Endothelial cell of umbilical vein (primary cell): ENCODE results near the gene GRM8. TPM values are rescaled to one million over a fixed set of nuclear protein-coding genes. Genes with fewer than 3 reads are reported as not detected.

Source experiments
- BruUV-seq: library from RNA; stranded (reverse); fragments of 400-500 nt; replicated peaks from 2 replicates; lab custom pipeline; 2021; lab: Mats Ljungman, UMichigan
- CTCF ChIA-PET: fragments of 300-600, 350-600 bp; sonication (Branson Sonifier 250); formaldehyde crosslinking; loops from one replicate; lab custom pipeline; 2021; ENCODE audit warnings: antibody characterized with exemption, inconsistent platforms; lab: Charles Lee
- POLR2A ChIA-PET: fragments of 300-600, 350-600 bp; sonication (Branson Sonifier 250); formaldehyde crosslinking; loops from one replicate; lab custom pipeline; 2021; ENCODE audit warnings: antibody characterized with exemption, inconsistent platforms; lab: Charles Lee
- DNase-seq: peaks from one replicate; pipeline ENCODE4 v3.0.0-alpha.2; 2011; ENCODE audit warnings: low read depth, low spot score
- FAIRE-seq: peaks from 2 replicates; lab custom pipeline; 2011; peaks lifted over from hg19 to GRCh38; lab: Jason Lieb, UNC
- H2AFZ ChIP-seq: 2 replicates; pipeline ENCODE4 v1.6.0; 2012; ENCODE audit warnings: low read depth, low read length, control low read depth, inconsistent platforms
- H3K27ac ChIP-seq: 2 replicates; pipeline ENCODE4 v1.5.1; 2011; ENCODE audit warnings: low read depth, mild to moderate bottlenecking, control low read depth, low read length, moderate library complexity; ENCODE audit not compliant: insufficient read depth
- H3K27me3 ChIP-seq, 2 experiments: 2 replicates each; pipeline versions ENCODE4 v1.6.0 to v1.6.1; 2011; ENCODE audit warnings: low read length in 2 of 2, mixed read lengths in 1 of 2; ENCODE audit not compliant: control insufficient read depth in 2 of 2, insufficient read depth in 2 of 2
- H3K36me3 ChIP-seq, 2 experiments: 2 replicates in 1 of 2; 3 replicates in 1 of 2; pipeline ENCODE4 v1.5.1; 2011; ENCODE audit warnings: low read length in 2 of 2, mild to moderate bottlenecking in 1 of 2, moderate library complexity in 1 of 2; ENCODE audit not compliant: control insufficient read depth in 2 of 2, insufficient read depth in 2 of 2; ENCODE audit errors: extremely low read depth in 1 of 2
- H3K4me1 ChIP-seq: 3 replicates; pipeline ENCODE4 v1.5.1; 2011; ENCODE audit warnings: mild to moderate bottlenecking, low read length; ENCODE audit not compliant: control insufficient read depth, insufficient read depth; ENCODE audit errors: extremely low read depth
- H3K4me2 ChIP-seq: 2 replicates; pipeline ENCODE4 v1.6.1; 2011; ENCODE audit warnings: low read length, control low read depth, mixed read lengths; ENCODE audit not compliant: insufficient read depth
- H3K4me3 ChIP-seq, 3 experiments: fragments of 200-600 bp in 1 of 3; sonication (generic), shearing (Covaris generic) in 1 of 3; replicated peaks in 1 of 3; 2 replicates each; pipeline ENCODE4 v1.5.1; 2011 to 2016; ENCODE audit warnings: control low read depth in 3 of 3, low read length in 3 of 3, mild to moderate bottlenecking in 2 of 3, inconsistent platforms in 1 of 3, low read depth in 1 of 3, moderate library complexity in 1 of 3; ENCODE audit not compliant: insufficient read depth in 1 of 3
- H3K79me2 ChIP-seq: 2 replicates; pipeline ENCODE4 v1.6.0; 2012; ENCODE audit warnings: low read length, inconsistent platforms; ENCODE audit not compliant: control insufficient read depth, insufficient read depth
- H3K9ac ChIP-seq: replicated peaks from 2 replicates; pipeline ENCODE3; 2011; ENCODE audit warnings: low read length, control low read depth; ENCODE audit not compliant: insufficient read depth; ENCODE audit errors: extremely low read depth
- H3K9me1 ChIP-seq: replicated peaks from 3 replicates; pipeline ENCODE4 v1.6.0; 2011; ENCODE audit warnings: mild to moderate bottlenecking, low read length; ENCODE audit not compliant: control insufficient read depth, insufficient read depth; ENCODE audit errors: extremely low read depth
- H3K9me3 ChIP-seq: replicated peaks from 2 replicates; pipeline ENCODE4 v1.5.1; 2012; ENCODE audit warnings: low read length, inconsistent platforms; ENCODE audit not compliant: control insufficient read depth, insufficient read depth
- H4K20me1 ChIP-seq: replicated peaks from 2 replicates; pipeline ENCODE3; 2011; ENCODE audit warnings: mild to moderate bottlenecking, low read length; ENCODE audit not compliant: control insufficient read depth, insufficient read depth; ENCODE audit errors: extremely low read depth
- EZH2 ChIP-seq: IDR thresholded peaks from 2 replicates; pipeline ENCODE4 v1.6.1; 2012; ENCODE audit warnings: borderline replicate concordance, low read depth, mild to moderate bottlenecking, moderate library complexity, low read length, inconsistent platforms; ENCODE audit not compliant: severe bottlenecking
- FOS ChIP-seq: IDR thresholded peaks from 2 replicates; pipeline ENCODE4 v1.6.1; 2011; ENCODE audit warnings: mild to moderate bottlenecking, low read length, moderate library complexity, borderline replicate concordance; ENCODE audit not compliant: insufficient read depth
- GATA2 ChIP-seq: IDR thresholded peaks from 2 replicates; pipeline ENCODE4 v1.7.0; 2011; ENCODE audit warnings: low read depth, mild to moderate bottlenecking, moderate library complexity, mixed read lengths, low read length; ENCODE audit not compliant: insufficient read length, insufficient read depth
- JUN ChIP-seq: IDR thresholded peaks from 2 replicates; pipeline ENCODE4 v1.6.1; 2011; ENCODE audit warnings: borderline replicate concordance, low read depth; ENCODE audit not compliant: insufficient read length, insufficient read depth
- MYC ChIP-seq: IDR thresholded peaks from one replicate; pipeline ENCODE4 v1.6.1; 2011; ENCODE audit warnings: mild to moderate bottlenecking, low read depth, low read length
- POLR2A ChIP-seq: IDR thresholded peaks from 2 replicates; pipeline ENCODE4 v1.6.1; 2012; ENCODE audit warnings: low read depth, mild to moderate bottlenecking, control low read depth, low read length
- POLR2AphosphoS5 ChIP-seq: IDR thresholded peaks from 2 replicates; pipeline ENCODE4 v1.6.1; 2012; ENCODE audit warnings: low read depth, mild to moderate bottlenecking, control low read depth, low read length, moderate library complexity; ENCODE audit not compliant: insufficient read depth
- dilution Hi-C: fragments of 300-500 bp; cut with MboI; formaldehyde crosslinking; loops from one replicate; pipeline ENCODE4 v1.15.0; 2019; ENCODE audit warnings: low sequenced_read_pairs; ENCODE audit not compliant: extremely low pct_ligation_motif_present
- intact Hi-C: fragments of 100-400 bp; cut with micrococcal nuclease; formaldehyde crosslinking; loops from one replicate; pipeline ENCODE4 v1.10.0; 2022
- polyA plus RNA-seq, 4 experiments: library from polyadenylated mRNA; depleted of rRNA in 3 of 4; stranded (reverse) in 3 of 4; unstranded in 1 of 4; fragments of >200 nt; gene quantifications; 2 replicates each; pipeline versions ENCODE4 v1.2.1 to v1.2.3, GENCODE V29; 2011 to 2012; ENCODE audit warnings: missing spikeins in 1 of 4
- total RNA-seq: library from RNA; stranded (reverse); gene quantifications from 2 replicates; pipeline ENCODE4 v1.2.3, GENCODE V29; 2021
- TF ChIP-seq, protein P1 (sequence below): IDR thresholded peaks from 2 replicates; pipeline ENCODE4 v1.6.1; 2011; ENCODE audit not compliant: insufficient read depth, insufficient read length
- TF ChIP-seq, protein P2 (sequence below), 2 donors: IDR thresholded peaks; 1 replicate in 1 of 2; 2 replicates in 1 of 2; pipeline ENCODE4 v1.5.1; 2011; ENCODE audit warnings: low read length in 2 of 2, mild to moderate bottlenecking in 2 of 2, moderate library complexity in 2 of 2, control low read depth in 1 of 2, inconsistent platforms in 1 of 2, low read depth in 1 of 2; ENCODE audit not compliant: insufficient read depth in 1 of 2; ENCODE audit errors: extremely low read depth in 1 of 2

The GRM8 gene
- total and polyA plus RNA-seq, 2 donors (not counting 3 experiments of a cell fraction or from before 2014, with no cell fraction given) = not detected

DNA sequence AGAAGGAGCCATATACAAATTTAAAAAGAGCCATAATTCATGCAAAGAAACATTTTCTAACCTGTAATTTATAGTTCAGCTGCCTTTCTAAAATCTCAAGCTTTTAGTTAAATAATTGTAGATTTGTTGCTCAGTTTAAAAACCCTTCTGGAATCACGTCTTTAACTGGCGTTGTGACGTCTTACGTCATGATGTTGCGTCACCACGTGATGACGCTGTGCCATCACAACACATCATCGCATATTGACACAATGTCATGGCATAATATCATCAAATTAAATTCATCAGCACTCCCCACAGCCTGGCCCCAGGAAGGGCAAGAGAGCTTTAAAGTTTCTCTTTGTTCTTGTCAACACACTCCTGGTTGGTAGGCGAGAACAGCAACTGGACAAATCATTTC, 194.8 kb downstream of the GRM8 start:
- H3K4me3 ChIP-seq = no peak overlapping the region
- no peaks in the 10 kb centered on the region for H4K20me1 ChIP-seq
- ChIA-PET POLR2A (no interaction called here), CTCF (no interaction called here)
- dilution Hi-C loops = no loop called here
- TF ChIP-seq, protein P1, sequence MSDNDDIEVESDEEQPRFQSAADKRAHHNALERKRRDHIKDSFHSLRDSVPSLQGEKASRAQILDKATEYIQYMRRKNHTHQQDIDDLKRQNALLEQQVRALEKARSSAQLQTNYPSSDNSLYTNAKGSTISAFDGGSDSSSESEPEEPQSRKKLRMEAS = no peak
- TF ChIP-seq MYC = no peak
- TF ChIP-seq FOS = no peak
- no peak for TF ChIP-seq JUN
- TF ChIP-seq POLR2A = no peak
- no peak for TF ChIP-seq GATA2
- TF ChIP-seq, protein P2, sequence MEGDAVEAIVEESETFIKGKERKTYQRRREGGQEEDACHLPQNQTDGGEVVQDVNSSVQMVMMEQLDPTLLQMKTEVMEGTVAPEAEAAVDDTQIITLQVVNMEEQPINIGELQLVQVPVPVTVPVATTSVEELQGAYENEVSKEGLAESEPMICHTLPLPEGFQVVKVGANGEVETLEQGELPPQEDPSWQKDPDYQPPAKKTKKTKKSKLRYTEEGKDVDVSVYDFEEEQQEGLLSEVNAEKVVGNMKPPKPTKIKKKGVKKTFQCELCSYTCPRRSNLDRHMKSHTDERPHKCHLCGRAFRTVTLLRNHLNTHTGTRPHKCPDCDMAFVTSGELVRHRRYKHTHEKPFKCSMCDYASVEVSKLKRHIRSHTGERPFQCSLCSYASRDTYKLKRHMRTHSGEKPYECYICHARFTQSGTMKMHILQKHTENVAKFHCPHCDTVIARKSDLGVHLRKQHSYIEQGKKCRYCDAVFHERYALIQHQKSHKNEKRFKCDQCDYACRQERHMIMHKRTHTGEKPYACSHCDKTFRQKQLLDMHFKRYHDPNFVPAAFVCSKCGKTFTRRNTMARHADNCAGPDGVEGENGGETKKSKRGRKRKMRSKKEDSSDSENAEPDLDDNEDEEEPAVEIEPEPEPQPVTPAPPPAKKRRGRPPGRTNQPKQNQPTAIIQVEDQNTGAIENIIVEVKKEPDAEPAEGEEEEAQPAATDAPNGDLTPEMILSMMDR (IDR thresholded peaks at IDR 0.05; ENCODE audit: extremely low read depth in 1 of 2, insufficient read depth in 1 of 2, low read depth in 1 of 2, low read length in 2 of 2) = no peak
- no peak for TF ChIP-seq POLR2AphosphoS5
- no peak for TF ChIP-seq EZH2
- no peaks in the 10 kb centered on the region for H3K27me3 ChIP-seq
- no peak for FAIRE-seq
- BruUV-seq = no TSS peak
- no peaks in the 10 kb centered on the region for H3K79me2 ChIP-seq
- no peak overlapping the region for H3K4me2 ChIP-seq
- intact Hi-C loops = no loop called here
- no peaks in the 10 kb centered on the region for H3K9me3 ChIP-seq
- H3K4me1 ChIP-seq = no peaks in the 10 kb centered on the region
- no peak overlapping the region for H3K27ac ChIP-seq
- H2AFZ ChIP-seq = no peak overlapping the region
- no peaks in the 10 kb centered on the region for H3K36me3 ChIP-seq
- no peak overlapping the region for H3K9ac ChIP-seq
- no peaks in the 10 kb centered on the region for H3K9me1 ChIP-seq
- DNase-seq = no peak
